ENCODE data around the gene CLDN6. TPM values are rescaled to one million over a fixed set of nuclear protein-coding genes. Genes with fewer than 3 reads are reported as not detected.
A peak's percentile ranks its signal among the peaks of the same experiment; 100 is the strongest.

Gene CLDN6
- total and polyA plus RNA-seq, 7 experiments from 2014 or later, result not detected

DNA sequence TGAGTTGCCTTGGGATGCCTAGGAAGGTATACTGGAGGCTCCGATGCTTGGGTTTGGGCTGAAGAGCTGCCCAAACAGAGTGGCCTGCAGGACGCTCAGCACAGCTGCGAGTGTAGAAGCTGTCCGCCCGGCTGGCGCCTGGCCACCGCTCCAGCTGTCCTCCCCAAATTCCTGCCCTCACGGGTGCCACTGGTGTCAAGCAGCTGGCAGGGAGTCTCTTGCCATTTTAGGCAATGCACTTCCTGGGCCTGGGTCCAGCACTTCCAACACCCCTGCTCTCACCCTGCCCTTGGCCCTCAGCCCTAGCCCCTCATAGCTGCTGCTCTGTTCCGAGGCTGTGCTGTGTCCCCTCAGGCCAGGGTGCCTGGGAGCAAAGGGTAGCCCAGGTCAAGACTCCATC is 32.5 kb downstream of the CLDN6 start:
- H3K27me3 Mint-ChIP-seq, result peaks cover 0 to 9% (median 0%) of the 10 kb centered on the region in 5 donors
- peaks cover 0 to 2% (median 0%) of the 10 kb centered on the region in 5 donors for H3K36me3 Mint-ChIP-seq
- no peak overlapping the region for H3K27ac Mint-ChIP-seq
- peaks cover 0 to 3% (median 0%) of the 10 kb centered on the region in 11 donors for H3K9me3 Mint-ChIP-seq
- intact Hi-C loops (cut with micrococcal nuclease), result no loop called here
- peaks cover 9 to 20% (median 12%) of the 10 kb centered on the region in 7 donors for H3K4me1 Mint-ChIP-seq
- no peak overlapping the region for H3K27ac ChIP-seq (ENCODE audit: low read depth, low read length)
- ATAC-seq (no peak), DNase-seq (no peak)
- H3K27me3 ChIP-seq (ENCODE audit: control insufficient read depth in 2 of 2, insufficient read depth in 2 of 2, low read length in 2 of 2), result no peaks in the 10 kb centered on the region
- no peaks in the 10 kb centered on the region for H3K36me3 ChIP-seq (ENCODE audit: control insufficient read depth in 2 of 3, insufficient read depth in 3 of 3, low read length in 3 of 3)
- ChIA-PET CTCF (interaction anchor here (1.3 kb wide), 1 partner anchor 18 kb away, joined by 3 read pairs; no protein-coding TSS in a partner anchor), POLR2A (no interaction called here)
- no peak overlapping the region for H3K4me3 Mint-ChIP-seq
- no peaks in the 10 kb centered on the region for H3K9me3 ChIP-seq (ENCODE audit: control insufficient read depth in 2 of 3, low read length in 3 of 3)
- H3K4me3 ChIP-seq (ENCODE audit: low read length), result no peak overlapping the region
- H3K4me1 ChIP-seq (ENCODE audit: control insufficient read depth in 2 of 2, insufficient read depth in 2 of 2, low read length in 2 of 2), result peaks cover 5 to 6% of the 10 kb centered on the region in 2 donors

DNA sequence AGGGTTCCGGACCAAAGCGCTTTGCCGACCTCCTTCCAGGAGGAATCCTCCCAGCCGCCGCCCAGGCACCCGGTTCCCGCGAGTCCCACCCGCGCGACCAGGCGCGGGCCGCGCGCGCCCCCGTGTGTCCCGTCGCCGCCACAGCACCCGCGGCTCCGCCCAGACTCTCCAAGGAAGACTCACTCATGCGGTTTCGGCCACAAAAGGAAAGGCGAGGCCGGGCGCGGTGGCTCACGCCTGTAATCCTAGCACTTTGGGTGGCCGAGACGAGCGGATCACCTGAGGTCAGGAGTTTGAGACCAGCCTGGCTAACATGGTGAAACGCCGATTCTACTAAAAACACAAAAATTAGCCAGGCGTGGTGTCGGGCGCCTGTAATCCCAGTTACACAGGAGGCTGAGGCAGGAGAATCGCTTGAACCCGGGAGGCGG is 34.3 kb downstream of the CLDN6 start:
- H3K4me1 ChIP-seq (ENCODE audit: control insufficient read depth in 2 of 2, insufficient read depth in 2 of 2, low read length in 2 of 2), result peaks cover 5 to 6% of the 10 kb centered on the region in 2 donors
- H3K27me3 ChIP-seq (ENCODE audit: control insufficient read depth in 2 of 2, insufficient read depth in 2 of 2, low read length in 2 of 2), result no peaks in the 10 kb centered on the region
- Mint-ChIP-seq H3K36me3 (peaks cover 0 to 2% (median 0%) of the 10 kb centered on the region in 5 donors), H3K4me3 (peak overlapping the region in 6 of 10 donors; percentile 30 to 54 (median 40)), H3K27ac (no peak overlapping the region), H3K27me3 (peaks cover 0 to 4% (median 0%) of the 10 kb centered on the region in 5 donors), H3K4me1 (peaks cover 9 to 23% (median 14%) of the 10 kb centered on the region in 7 donors), H3K9me3 (peaks cover 0 to 2% (median 0%) of the 10 kb centered on the region in 11 donors)
- ATAC-seq, result peak; percentile 68
- no peak overlapping the region for H3K27ac ChIP-seq (ENCODE audit: low read depth, low read length)
- DNase-seq, result peak in 7 of 9 donors; percentile 22 to 76 (median 43)
- no peaks in the 10 kb centered on the region for H3K36me3 ChIP-seq (ENCODE audit: control insufficient read depth in 2 of 3, insufficient read depth in 3 of 3, low read length in 3 of 3)
- no peaks in the 10 kb centered on the region for H3K9me3 ChIP-seq (ENCODE audit: control insufficient read depth in 2 of 3, low read length in 3 of 3)
- intact Hi-C loops (cut with micrococcal nuclease), result loop anchor here in 1 of 2 donors (1.0 to 5.0 kb wide), 4 partner anchors 22 to 101 kb away; partner anchors contain the start of genes FLYWCH1 and FLYWCH2
- POLR2A ChIA-PET, result interaction anchor here (3.2 kb wide), 1 partner anchor 17 kb away, joined by 17 read pairs; no protein-coding TSS in a partner anchor
- H3K4me3 ChIP-seq (ENCODE audit: low read length), result no peak overlapping the region
- CTCF ChIA-PET, result interaction anchor here (0.9 to 1.4 kb wide), 3 partner anchors 11 to 22 kb away, joined by 3 to 8 read pairs (median 4); no protein-coding TSS in a partner anchor

DNA sequence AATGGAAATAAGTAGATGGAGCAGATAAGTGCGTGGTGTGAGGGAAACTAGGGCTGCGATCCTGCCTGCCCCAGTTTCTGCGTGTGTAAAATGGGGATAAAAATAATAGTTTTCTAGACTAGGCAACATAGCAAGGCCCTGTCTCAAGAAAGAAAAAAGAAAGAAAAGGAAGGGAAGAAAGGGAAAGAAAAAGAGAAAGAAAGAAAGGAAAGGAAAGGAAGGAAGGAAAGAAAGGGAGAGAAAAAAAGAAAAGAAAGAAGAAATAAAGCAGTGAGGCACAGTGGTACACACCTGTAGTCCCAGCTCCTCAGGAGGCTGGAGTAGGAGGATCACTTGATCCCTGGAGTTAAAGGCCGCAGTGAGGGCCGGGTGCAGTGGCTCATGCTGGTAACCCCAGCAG is 35.6 kb downstream of the CLDN6 start:
- Histone ChIP-seq H3K27me3 (ENCODE audit: control insufficient read depth in 2 of 2, insufficient read depth in 2 of 2, low read length in 2 of 2) (no peaks in the 10 kb centered on the region), H3K4me3 (ENCODE audit: low read length) (no peak overlapping the region), H3K36me3 (ENCODE audit: control insufficient read depth in 2 of 3, insufficient read depth in 3 of 3, low read length in 3 of 3) (no peaks in the 10 kb centered on the region), H3K9me3 (ENCODE audit: control insufficient read depth in 2 of 3, low read length in 3 of 3) (no peaks in the 10 kb centered on the region), H3K4me1 (ENCODE audit: control insufficient read depth in 2 of 2, insufficient read depth in 2 of 2, low read length in 2 of 2) (peaks cover 5 to 6% of the 10 kb centered on the region in 2 donors), H3K27ac (ENCODE audit: low read depth, low read length) (no peak overlapping the region)
- ATAC-seq (no peak), DNase-seq (no peak)
- peak overlapping the region in 7 of 10 donors; percentile 21 to 88 (median 72) for H3K4me3 Mint-ChIP-seq
- POLR2A ChIA-PET, result interaction anchor here (0.8 to 3.2 kb wide), 3 partner anchors 16 to 115 kb away, joined by 4 to 17 read pairs (median 6); no protein-coding TSS in a partner anchor
- peaks cover 0 to 2% (median 0%) of the 10 kb centered on the region in 11 donors for H3K9me3 Mint-ChIP-seq
- H3K27me3 Mint-ChIP-seq, result peaks cover 0 to 2% (median 0%) of the 10 kb centered on the region in 5 donors
- peak overlapping the region in 1 of 9 donors; percentile 70 for H3K27ac Mint-ChIP-seq
- H3K4me1 Mint-ChIP-seq, result peaks cover 9 to 29% (median 14%) of the 10 kb centered on the region in 7 donors
- peaks cover 0 to 2% (median 0%) of the 10 kb centered on the region in 5 donors for H3K36me3 Mint-ChIP-seq
- intact Hi-C loops (cut with micrococcal nuclease), result loop anchor here in 1 of 2 donors (5.0 kb wide), 2 partner anchors 70 to 100 kb away; partner anchors contain the start of genes FLYWCH1 and FLYWCH2
- CTCF ChIA-PET, result interaction anchor here (0.8 to 1.4 kb wide), 4 partner anchors 9 to 420 kb away, joined by 3 to 8 read pairs (median 4); partner anchors contain the start of gene PAQR4

DNA sequence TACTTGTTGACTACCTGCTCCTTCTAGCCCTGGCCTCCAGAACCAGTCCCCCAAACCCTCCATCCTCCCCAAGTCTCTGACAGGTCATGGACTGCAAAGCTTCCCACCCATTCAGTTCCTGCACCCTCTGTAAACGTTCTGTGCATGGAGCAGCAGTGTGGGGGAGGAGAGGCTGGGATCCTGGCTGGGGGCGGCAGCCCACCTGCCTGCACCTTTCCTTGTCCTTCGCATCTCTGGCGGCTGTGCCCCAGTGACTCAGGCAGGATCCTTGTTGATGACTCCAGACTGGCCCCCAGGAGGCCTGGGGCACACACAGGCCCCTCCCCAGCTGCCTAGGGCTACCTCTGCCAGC is 36.1 kb downstream of the CLDN6 start:
- Mint-ChIP-seq H3K9me3 (peaks cover 0 to 2% (median 0%) of the 10 kb centered on the region in 11 donors), H3K4me1 (peaks cover 9 to 29% (median 14%) of the 10 kb centered on the region in 7 donors), H3K4me3 (peak overlapping the region; percentile 39 to 88 (median 76)), H3K36me3 (peaks cover 0 to 3% (median 0%) of the 10 kb centered on the region in 5 donors), H3K27me3 (peaks cover 0 to 2% (median 0%) of the 10 kb centered on the region in 5 donors), H3K27ac (peak overlapping the region in 4 of 9 donors; percentile 70 to 88 (median 82))
- no peaks in the 10 kb centered on the region for H3K36me3 ChIP-seq (ENCODE audit: control insufficient read depth in 2 of 3, insufficient read depth in 3 of 3, low read length in 3 of 3)
- CTCF ChIA-PET, result interaction anchor here (0.8 to 1.2 kb wide), 2 partner anchors 10 to 55 kb away, joined by 3 read pairs; no protein-coding TSS in a partner anchor
- ATAC-seq (no peak), DNase-seq (no peak)
- H3K27ac ChIP-seq (ENCODE audit: low read depth, low read length), result no peak overlapping the region
- POLR2A ChIA-PET, result interaction anchor here (1.2 to 3.2 kb wide), 4 partner anchors 9 to 22 kb away, joined by 3 to 17 read pairs (median 6); partner anchors contain the start of gene PAQR4
- peaks cover 5 to 6% of the 10 kb centered on the region in 2 donors for H3K4me1 ChIP-seq (ENCODE audit: control insufficient read depth in 2 of 2, insufficient read depth in 2 of 2, low read length in 2 of 2)
- intact Hi-C loops (cut with micrococcal nuclease), result loop anchor here (2.0 to 5.0 kb wide), 3 partner anchors 23 to 100 kb away; partner anchors contain the start of genes FLYWCH1 (in 1 of the 2) and FLYWCH2 (in 1 of the 2)
- no peaks in the 10 kb centered on the region for H3K27me3 ChIP-seq (ENCODE audit: control insufficient read depth in 2 of 2, insufficient read depth in 2 of 2, low read length in 2 of 2)
- H3K9me3 ChIP-seq (ENCODE audit: control insufficient read depth in 2 of 3, low read length in 3 of 3), result no peaks in the 10 kb centered on the region
- no peak overlapping the region for H3K4me3 ChIP-seq (ENCODE audit: low read length)

DNA sequence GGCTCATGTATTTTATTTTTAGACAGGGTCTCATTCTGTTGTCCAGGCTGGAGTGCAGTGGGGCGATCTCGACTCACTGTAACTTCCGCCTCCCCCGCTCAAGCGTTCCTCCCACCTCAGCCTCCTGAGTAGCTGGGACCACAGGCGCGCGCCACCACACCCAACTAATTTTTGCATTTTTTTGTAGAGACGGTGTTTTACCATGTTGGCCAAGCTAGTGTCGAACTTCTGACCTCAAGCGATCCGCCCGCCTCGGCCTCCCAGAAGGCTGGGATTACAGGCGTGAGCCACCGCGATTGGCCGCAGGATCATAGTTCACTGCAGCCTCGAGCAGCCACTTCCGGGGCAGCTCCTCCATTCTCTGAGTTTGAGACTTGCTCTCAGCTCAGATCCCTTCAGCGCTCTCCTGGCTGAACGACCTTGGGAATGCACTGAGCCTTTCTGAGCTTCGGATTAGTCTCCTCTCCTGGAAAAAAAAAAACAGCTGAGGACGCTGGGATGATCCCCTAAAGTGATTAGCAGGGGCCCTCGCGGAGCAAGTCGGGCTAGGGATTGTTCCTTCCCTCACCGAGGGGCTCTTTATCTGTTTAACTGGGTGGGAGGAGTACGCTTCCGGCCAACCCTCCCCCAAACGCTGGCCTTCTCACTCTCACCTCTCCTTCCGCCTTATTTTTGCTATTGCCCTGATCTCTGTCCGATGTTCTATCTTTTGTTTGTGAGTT is 36.6 kb downstream of the CLDN6 start:
- ATAC-seq (no peak), DNase-seq (no peak)
- H3K4me1 Mint-ChIP-seq, result peaks cover 9 to 29% (median 14%) of the 10 kb centered on the region in 7 donors
- H3K27ac ChIP-seq (ENCODE audit: low read depth, low read length), result peak overlapping the region; percentile 94
- peaks cover 0 to 4% (median 0%) of the 10 kb centered on the region in 5 donors for H3K36me3 Mint-ChIP-seq
- H3K27ac Mint-ChIP-seq, result peak overlapping the region in 7 of 9 donors; percentile 70 to 89 (median 82)
- H3K4me3 ChIP-seq (ENCODE audit: low read length), result peak overlapping the region; percentile 73
- ChIA-PET CTCF (interaction anchor here (0.7 to 1.2 kb wide), 2 partner anchors 54 to 218 kb away, joined by 3 read pairs; no protein-coding TSS in a partner anchor), POLR2A (interaction anchor here (0.6 to 3.2 kb wide), 13 partner anchors 8 to 1518 kb away, joined by 3 to 17 read pairs (median 3); partner anchors contain the start of genes BICDL2, FLYWCH1, FLYWCH2 and KREMEN2)
- peaks cover 0 to 2% (median 0%) of the 10 kb centered on the region in 5 donors for H3K27me3 Mint-ChIP-seq
- H3K9me3 ChIP-seq (ENCODE audit: control insufficient read depth in 2 of 3, low read length in 3 of 3), result no peaks in the 10 kb centered on the region
- peaks cover 5 to 6% of the 10 kb centered on the region in 2 donors for H3K4me1 ChIP-seq (ENCODE audit: control insufficient read depth in 2 of 2, insufficient read depth in 2 of 2, low read length in 2 of 2)
- no peaks in the 10 kb centered on the region for H3K36me3 ChIP-seq (ENCODE audit: control insufficient read depth in 2 of 3, insufficient read depth in 3 of 3, low read length in 3 of 3)
- H3K9me3 Mint-ChIP-seq, result peaks cover 0 to 2% (median 0%) of the 10 kb centered on the region in 11 donors
- intact Hi-C loops (cut with micrococcal nuclease), result loop anchor here (2.0 to 5.0 kb wide), 3 partner anchors 23 to 99 kb away; partner anchors contain the start of genes FLYWCH1 (in 1 of the 2) and FLYWCH2 (in 1 of the 2)
- no peaks in the 10 kb centered on the region for H3K27me3 ChIP-seq (ENCODE audit: control insufficient read depth in 2 of 2, insufficient read depth in 2 of 2, low read length in 2 of 2)
- H3K4me3 Mint-ChIP-seq, result peak overlapping the region; percentile 72 to 88 (median 82)
